CD4-positive, alpha-beta T cell treated with Interleukin-6 for 4 hours (primary cell): ENCODE results near the gene CALN1.
"Not testable (repeated sequence)": the region's sequence is repeated elsewhere in the genome, so short reads cannot be mapped to it uniquely, and the experiment has no call there.

Experiments
- DNase-seq: peaks from one replicate; pipeline ENCODE4 v3.0.0-alpha.2; 2020; ENCODE audit warnings: mixed read lengths

Gene CALN1

DNA sequence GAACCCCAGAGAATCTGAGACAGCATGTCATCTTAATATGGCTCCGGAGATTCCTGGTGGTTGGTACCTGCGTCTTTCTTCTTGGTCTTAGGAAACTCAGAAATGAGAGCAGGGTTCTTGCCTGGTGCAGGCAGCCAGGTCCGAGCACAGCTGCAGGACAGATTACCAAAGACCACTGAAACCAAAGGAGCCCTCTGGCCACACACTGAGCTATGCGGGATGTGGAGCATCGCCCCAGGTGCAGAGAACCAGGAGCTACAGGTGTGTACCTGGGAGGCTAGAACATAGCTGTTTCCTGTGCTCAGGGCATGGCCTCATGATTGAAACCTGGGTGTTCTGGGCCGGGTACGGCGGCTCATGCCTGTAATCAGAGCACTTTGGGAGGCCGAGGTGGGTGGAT lies 635.4 kb downstream of the CALN1 start:
- DNase-seq, result no peak

DNA sequence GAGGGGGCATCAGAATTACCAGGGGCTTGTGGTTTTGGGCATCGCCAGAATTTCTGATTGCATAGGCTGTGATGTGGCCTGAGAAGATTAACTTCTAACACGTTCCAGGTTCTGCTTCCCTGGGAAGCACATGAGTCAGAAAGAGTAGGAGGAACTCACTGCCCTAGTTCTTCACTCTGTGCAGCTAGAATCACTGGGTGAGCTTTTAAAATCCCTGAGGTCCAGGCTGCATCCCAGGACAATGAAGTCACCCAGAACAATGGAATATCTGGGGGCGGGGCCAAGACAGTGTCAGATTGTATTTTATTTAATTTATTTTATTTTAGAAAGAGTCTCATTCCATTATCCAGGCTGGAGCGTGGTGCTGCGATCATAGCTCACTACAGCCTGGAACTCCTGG lies 636.5 kb downstream of the CALN1 start:
- no peak for DNase-seq

DNA sequence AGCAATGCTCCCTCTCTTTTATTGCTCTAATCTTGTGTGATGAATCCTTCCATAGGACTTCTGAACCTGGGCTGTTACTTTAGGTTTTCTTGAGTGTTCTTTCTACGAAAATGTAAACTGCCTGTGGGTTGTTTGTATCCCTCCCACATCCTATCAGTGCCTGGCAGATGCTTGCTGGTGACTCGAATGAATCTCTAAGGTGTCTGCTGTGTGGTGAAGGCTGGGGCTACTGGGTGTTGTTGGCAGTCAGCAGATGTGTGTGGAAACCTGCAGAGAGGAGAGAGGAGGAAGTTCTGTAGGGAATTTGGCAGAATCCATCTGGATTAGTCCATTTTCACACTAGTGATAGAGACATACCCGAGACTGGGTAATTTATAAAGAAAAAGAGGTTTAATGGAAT lies 639.4 kb downstream of the CALN1 start:
- DNase-seq, result no peak

DNA sequence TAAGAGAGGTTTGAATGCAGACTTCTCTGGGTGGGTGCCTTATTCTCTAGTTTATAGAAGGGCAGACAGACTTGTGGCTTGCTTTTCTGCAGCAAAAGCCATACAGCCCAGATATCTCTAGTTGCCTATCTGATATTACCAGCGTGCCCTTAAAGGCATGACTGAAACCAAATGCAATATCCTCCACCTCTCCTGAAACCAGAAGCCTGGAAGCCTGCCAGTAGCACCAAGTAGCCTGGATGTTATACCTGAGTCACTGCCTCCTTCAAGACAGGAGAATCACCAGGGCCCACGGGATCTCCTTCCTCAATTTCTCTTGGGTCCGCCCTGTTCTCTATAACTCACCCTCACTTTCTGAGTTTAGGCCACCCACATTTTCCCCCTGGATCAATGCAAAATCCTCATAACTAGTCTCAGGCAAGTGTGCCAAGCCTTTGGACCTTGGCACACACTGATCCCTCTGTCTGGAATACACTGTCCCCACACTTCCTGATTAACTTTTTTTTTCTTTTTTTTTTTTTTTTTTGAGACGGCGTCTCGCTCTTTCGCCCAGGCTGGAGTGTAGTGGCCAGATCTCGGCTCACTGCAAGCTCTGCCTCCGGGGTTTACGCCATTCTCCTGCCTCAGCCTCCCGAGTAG lies 641.8 kb downstream of the CALN1 start:
- no peak for DNase-seq

DNA sequence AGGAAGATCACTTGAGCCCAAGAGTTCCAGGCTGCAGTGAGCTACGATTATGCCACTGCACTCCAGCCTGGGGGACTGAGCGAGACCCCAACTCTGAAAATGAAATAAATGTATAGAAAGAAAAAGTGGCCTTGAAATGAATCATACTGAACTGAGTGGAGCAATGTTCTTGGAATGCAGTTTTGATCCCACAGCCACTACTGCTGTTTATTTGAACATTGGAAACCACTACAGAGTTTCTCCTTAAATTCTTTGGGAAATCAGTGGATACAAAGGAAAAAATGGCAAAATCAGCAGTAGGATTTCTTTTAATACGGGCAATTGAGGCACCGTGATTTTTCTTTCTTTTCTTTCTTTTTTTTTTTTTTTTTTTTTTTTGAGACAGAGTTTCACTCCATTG lies 642.8 kb downstream of the CALN1 start:
- DNase-seq, result no peak

DNA sequence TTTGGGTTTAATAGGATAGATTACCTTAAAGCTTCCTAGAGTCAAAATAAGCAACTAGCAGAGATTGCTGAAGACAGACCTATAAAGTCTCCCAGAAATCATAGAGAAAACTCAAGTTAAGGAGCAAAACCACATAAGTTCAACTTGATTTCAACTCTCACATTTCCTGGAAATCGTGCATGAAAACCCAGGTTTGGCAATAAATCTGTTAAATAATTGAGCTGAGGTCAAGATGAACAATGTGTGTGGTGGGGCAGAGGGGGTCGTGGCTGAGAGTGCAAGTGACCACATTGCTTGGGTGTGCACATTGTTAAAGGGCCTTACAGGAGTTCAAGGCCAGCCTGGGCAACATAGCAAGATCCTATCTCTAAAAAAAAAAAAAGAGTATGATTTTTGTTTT lies 643.7 kb downstream of the CALN1 start:
- no peak for DNase-seq

DNA sequence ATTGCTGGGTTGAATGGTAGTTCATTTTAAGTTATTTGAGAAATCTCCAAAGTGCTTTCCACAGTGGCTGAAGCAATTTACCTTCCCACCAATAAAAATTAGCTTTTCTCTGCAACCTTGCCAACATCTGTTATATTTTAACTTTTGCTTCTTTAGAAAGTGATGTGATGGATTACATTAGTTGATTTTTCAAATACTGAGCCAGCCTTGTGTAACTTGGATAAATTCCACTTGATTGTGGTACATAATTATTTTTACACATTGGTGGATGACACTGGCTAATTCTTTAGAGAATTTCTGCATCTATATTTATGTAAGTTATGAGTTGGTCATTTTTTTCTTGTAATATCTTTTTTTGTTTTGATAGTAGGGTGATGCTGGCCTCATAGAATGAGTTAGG lies 646.1 kb downstream of the CALN1 start:
- no peak for DNase-seq

DNA sequence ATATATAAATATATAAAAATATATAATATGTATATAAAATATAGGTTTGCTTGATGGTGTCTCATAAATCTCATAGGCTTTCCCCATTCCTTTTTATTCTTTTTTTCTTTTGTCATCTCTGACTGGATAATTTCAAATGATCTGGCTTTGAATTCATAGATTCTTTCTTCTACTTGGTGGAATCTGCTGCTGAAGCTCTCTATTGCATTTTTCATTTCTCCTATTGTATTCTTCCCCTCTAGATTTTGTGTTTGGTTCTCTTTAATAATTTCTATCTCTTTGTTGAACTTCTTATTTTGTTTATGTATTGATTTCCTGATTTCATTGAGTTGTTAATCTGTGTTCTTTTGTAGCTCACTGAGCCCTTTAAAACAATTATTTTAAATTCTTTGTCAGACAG lies 650.8 kb downstream of the CALN1 start:
- DNase-seq, result no peak

DNA sequence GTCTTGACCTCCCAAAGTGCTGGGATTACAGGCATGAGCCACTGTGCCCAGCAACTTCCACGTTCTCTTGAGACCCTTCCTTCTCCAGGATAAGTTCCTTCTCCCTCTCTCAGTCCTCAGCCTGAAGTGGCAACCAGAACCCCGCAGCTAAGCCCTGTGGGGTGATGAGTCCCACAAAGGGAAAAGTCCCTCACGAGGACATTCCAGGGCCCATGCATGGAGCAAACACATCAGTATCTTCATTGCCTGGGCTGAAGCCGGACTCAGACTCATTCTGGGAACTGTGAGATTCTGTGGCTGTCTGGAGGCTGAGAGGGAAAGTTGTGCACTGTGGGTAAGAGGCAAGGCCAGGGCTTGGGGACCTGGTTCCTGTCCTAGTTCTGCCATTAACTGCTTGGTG lies 657.3 kb downstream of the CALN1 start:
- no peak for DNase-seq

DNA sequence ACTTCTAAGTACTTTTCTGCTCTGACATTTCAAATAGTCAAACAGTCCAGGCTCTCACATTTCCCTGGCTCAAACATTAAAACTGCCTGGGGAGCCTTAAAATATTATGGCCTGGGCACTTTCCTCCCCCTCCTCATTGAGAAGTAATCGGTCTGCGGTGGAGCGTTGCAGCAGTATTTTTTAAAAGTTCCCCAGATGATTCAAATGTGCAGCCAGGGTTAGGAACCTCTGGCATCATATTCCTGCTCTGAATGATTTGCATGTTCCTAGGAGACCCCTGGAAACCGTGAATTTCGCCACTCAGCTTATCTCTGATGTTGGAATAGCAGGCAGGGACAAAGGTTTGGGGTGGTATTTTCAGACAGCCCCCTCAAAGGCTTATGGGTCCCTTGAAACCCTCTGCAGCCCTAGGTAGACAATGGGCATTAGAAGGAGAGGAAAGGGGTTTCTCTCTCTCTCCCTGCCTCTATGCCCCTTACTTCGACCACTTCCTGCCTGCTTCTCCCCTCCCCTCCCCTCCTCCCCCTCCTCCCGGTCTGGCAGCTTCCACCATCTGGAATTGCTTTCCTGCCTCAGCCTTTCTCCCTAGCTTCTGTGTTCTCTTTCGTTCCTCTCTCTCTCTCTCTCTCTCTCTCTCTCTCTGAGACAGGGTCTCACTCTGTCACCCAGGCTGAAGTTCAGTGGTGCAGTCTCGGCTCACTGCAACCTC lies 658.0 kb downstream of the CALN1 start:
- DNase-seq, result no peak

DNA sequence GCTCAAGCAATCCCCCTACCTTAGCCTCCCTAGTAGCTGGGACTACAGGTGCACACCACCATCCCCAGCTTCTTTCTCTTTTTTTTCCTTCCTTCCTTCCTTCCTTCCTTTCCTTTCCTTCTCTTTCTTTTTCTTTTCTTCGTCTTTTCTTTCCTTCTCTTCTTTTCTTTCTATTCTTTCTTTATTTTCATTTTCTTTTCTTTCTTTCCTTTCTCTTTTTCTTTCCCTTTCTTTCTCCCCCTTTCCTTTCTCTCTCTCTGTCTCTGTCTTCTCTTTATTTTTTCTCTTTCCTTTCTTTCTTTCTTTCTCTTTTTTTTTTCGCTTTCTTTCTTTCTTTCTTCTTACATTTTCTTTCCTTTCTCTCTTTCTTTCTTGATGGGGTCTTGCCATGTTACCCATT lies 658.9 kb downstream of the CALN1 start:
- no peak for DNase-seq

DNA sequence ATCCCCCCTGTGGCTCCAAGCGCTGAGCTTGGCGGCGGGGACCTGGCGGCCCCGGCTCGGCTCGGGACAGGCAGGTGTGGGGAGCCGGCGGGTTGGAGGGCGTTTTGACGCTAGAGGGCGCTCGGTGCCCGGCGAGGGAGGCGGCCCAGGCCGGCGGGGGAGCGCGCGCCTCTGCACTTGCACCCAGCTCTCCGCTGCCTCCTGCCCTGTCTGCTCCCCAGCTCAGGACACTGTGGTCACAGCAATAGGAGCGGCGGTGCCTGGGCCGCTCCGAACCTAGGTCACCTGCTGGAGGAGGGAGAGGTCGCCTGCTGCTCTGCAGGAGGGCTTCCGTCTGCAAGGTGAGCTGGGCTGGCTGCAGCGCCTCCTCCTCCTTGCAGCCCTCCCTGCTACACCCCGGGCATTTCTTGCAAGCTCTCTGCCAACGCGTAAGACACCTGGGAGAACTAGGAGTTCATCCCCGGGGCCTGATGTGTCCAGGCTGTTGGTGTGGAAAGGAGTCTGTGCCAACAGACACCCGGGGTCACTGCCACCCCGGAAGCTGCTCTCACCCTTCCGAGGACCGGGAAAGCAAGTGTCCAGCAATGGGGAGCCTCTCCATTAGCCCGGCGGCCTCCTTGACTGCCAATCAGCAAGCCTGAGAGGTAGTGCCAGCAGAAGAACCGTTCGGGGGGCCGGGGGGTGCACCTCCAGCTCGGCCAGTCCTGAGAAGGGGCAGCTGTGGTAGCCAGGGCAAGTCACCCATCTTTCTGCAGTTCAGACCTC lies 659.8 kb downstream of the CALN1 start:
- DNase-seq, result no peak

DNA sequence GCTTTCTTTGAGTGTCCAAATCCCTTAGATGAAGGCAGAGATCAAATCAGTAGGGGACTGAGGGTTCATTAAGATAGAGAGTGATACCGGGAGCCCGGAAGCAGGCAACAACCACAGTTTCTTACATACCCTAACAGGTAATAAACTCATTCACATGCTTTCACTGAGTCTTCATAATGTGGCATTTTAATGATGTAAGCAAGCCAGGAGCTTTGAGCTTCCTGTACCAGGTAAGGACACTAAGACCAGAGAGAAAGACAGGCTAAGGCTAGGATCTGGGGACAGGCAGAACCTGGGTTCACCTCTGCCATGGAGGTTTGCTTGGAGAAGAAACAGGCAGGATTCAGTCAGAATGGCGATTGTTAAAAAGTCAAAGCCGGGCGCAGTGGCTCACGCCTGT lies 661.8 kb downstream of the CALN1 start:
- DNase-seq, result no peak

DNA sequence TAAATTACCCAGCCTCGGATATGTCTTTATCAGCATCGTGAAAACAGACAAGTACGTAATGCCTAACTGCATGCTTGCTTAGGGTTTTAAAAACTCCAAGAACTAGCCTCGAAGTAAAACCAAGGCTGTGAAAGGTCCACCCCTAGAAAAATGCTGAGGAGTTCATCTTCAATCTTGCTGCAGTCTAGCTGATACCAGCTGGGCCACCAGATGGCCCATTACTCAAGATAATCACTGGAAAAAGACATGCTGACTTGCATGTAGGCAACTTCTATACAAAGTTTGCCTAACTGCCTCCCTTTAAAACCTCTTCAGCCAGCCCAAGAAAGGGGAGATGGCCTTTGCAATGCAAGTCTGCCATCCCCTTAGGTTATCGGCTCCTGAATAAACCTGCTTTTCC lies 666.1 kb downstream of the CALN1 start:
- no peak for DNase-seq

DNA sequence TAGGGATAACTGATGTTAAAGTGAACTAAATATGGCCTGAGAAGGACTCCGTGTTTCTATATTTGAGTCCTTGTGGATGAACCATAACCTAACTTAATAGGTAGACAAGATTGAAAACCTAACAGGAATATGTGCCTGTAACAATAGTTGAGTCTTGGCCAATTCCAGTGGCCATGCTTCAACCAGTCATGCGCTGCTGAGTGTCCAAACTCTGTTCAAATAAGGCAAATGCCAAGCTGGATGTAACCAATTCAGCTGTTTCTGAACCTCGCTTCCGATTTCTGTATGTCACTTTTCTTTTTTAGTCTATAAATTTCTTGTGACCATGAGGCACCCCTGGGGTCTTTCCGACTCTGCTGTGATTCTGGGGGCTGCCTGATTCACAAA lies 672.0 kb downstream of the CALN1 start:
- DNase-seq, result no peak

DNA sequence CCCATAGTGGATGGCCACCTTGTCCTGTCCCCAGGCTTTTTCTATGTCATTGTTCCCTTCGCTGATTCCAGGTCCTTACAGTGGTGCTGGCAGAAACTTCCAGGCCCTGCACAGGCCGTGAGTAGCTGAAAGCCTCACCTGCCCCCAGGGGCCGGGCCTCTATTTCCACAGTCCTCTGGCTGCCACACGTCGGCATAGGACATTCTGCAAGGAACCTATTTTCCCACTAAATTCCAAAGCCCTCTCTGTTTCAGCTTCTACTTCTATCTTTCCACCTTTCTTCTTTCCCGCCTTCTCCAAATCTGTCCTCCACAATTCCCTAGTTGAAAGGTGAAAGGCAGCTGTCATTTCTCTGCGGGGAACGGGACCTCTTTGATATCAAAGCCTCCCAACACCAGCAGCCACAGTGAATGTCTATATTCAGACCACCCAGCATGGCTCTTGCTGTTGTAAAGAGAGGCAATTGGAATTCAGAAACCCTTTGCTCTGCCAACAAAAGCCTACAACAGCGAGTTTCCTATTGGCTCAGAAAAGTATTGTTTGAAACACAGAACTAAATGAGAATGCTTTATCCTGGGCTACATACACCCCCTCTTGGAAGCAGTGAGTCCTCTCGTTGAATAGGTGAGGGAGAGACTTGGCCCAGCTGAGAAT lies 672.5 kb downstream of the CALN1 start:
- no peak for DNase-seq

DNA sequence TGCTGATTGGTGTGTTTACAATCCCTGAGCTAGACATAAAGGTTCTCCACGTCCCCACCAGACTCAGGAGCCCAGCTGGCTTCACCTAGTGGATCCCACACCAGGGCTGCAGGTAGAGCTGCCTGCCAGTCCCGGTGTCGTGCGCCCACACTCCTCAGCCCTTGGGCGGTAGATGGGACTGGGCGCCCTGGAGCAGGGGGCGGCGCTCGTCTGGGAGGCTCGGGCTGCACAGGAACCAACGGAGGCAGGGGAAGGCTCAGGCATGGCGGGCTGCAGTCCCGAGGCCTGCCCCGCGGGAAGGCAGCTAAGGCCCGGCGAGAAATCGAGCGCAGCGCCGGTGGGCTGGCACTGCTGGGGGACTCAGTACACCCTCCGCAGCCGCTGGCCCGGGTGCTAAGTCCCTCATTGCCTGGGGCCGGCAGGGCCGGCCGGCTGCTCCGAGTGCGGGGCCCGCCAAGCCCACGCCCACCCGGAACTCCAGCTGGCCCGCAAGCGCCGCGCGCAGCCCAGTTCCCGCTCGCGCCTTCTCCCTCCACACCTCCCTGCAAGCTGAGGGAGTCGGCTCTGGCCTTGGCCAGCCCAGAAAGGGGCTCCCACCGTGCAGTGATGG lies 674.1 kb downstream of the CALN1 start:
- not testable (repeated sequence) for DNase-seq

DNA sequence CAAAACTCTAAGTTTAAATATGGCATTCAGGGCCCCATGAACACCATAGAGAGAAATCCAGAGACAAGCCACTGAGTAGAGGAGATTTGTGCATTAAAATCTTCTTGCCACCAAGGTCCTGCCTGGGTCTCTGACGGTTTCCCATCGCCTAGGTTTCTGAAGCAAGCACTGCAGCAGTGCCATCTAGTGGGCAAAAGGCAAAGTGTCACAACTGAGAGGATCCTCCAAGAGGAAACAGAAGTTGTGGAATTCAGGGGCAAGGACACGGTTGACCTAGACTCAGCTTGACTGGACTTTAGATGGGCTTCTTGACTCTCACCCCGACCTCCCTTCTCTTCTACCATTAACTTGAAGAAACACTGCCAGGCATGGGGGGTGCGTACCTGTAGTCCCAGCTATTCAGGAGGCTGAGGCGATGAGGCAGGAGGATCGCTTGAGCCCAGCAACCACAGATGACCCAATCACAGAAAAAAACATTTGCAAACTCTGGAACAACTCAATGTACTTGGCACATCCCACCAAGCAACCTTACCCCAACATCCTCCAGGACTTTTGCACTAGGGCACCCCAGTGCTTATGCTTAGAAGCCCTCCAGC lies 676.1 kb downstream of the CALN1 start:
- peak; percentile 31 for DNase-seq

DNA sequence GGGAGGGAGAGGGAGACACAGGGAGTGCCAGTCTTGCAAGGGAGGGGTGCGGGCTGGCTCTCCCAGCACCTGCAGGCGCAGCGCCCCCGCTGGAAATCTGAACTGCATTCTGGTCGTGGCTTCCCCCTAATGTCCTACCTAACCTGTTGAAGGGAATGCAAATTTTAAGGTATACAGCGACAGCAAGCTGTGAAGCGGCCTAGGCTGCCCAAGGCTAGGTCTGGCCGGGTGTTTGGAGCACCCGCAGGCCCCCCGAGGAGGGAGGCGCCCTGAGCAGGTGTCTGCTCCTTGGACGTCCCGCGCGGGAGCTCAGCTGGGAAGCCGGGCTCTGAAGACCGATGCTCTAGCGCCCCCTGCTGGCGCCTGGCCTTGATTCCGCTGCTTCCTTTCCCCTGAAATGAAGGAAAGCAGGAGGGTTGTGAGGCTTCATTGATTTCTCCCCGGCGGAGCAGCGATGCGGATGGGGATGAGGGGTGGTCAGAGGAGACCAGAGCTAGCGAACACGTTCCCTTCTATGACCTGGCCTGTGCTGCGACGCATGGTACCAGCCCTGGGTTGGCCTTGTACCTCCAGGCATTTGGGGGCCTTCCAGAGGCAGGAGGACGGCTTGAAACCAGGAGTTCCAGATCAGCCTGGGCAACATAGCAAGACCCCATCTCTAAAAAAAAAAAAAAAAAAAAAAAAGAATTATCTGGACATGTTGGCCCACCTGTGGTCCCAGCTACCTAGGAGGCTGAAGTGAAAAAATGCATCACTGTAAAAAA lies 678.8 kb downstream of the CALN1 start:
- DNase-seq, result peak; percentile 62

DNA sequence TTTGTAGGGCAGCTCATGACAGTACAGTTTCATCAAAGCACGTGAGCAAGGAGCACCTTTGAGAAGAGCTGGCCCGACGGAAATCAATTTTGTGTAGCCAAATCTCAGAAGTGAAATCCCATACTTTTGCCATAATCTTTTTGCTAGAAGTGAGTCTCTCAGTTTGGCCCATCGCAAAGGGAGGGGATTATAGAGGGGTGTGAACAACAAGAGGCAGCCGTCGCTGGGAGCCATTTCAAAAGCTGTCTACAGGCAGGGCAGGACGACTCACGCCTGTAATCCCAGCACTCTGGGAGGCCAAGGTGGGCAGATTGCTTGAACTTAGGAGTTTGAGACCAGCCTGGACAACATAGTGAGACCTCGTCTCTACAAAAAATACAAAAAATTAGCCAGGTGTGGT lies 680.4 kb downstream of the CALN1 start:
- no peak for DNase-seq
